Loucy (cell line): ENCODE measurements around the gene FOXA2.

Experiments used
- H2AFZ ChIP-seq: fragments of 200-600 bp; sonication (generic); 2 replicates; pipeline ENCODE4 v1.6.0; 2016; ENCODE audit warnings: antibody characterized with exemption, mild to moderate bottlenecking, low read length, moderate library complexity
- H3F3A ChIP-seq: fragments of 200-600 bp; 2 replicates; pipeline ENCODE4 v1.6.0; 2016; ENCODE audit warnings: antibody characterized with exemption, low read depth, mild to moderate bottlenecking
- H3K27me3 ChIP-seq: fragments of 200-600 bp; sonication (generic); 2 replicates; pipeline ENCODE4 v1.6.1; 2014; ENCODE audit warnings: low read length, mild to moderate bottlenecking; ENCODE audit not compliant: insufficient read depth, poor library complexity, severe bottlenecking
- H3K36me3 ChIP-seq: fragments of 200-600 bp; sonication (generic); 2 replicates; pipeline ENCODE4 v1.6.1; 2016; ENCODE audit warnings: low read length; ENCODE audit not compliant: insufficient read depth
- H3K4me1 ChIP-seq: fragments of 200-600 bp; sonication (generic); 2 replicates; pipeline ENCODE4 v1.5.1; 2014; ENCODE audit warnings: low read length, mild to moderate bottlenecking; ENCODE audit not compliant: insufficient read depth, poor library complexity, severe bottlenecking
- H3K4me2 ChIP-seq: fragments of 200-600 bp; sonication (generic); 2 replicates; pipeline ENCODE4 v1.6.0; 2014; ENCODE audit warnings: antibody characterized with exemption, low read length, low read depth, mild to moderate bottlenecking; ENCODE audit not compliant: poor library complexity, severe bottlenecking
- H3K4me3 ChIP-seq: fragments of 200-600 bp; sonication (generic); 2 replicates; pipeline ENCODE4 v1.5.1; 2014; ENCODE audit warnings: low read length, mild to moderate bottlenecking, mixed read lengths; ENCODE audit not compliant: poor library complexity, severe bottlenecking
- H3K79me2 ChIP-seq: fragments of 200-600 bp; sonication (generic); 2 replicates; pipeline ENCODE4 v1.6.1; 2014; ENCODE audit warnings: low read length; ENCODE audit not compliant: insufficient read depth
- H3K9ac ChIP-seq: fragments of 200-600 bp; sonication (generic); 2 replicates; pipeline ENCODE4 v1.6.0; 2014; ENCODE audit warnings: mild to moderate bottlenecking, low read depth, low read length, moderate library complexity; ENCODE audit not compliant: poor library complexity, severe bottlenecking
- H3K9me2 ChIP-seq: fragments of 200-600 bp; sonication (generic); replicated peaks from 2 replicates; pipeline ENCODE4 v1.6.1; 2016; ENCODE audit warnings: low read depth, low read length, mixed read lengths
- H3K9me3 ChIP-seq: fragments of 200-600 bp; sonication (generic); 2 replicates; pipeline ENCODE4 v1.6.1; 2014; ENCODE audit warnings: mild to moderate bottlenecking, antibody characterized with exemption, low read length, low read depth; ENCODE audit not compliant: insufficient read depth
- H4K20me1 ChIP-seq: fragments of 200-600 bp; sonication (generic); 2 replicates; pipeline ENCODE4 v1.6.0; 2014; ENCODE audit warnings: antibody characterized with exemption, low read length, mild to moderate bottlenecking; ENCODE audit not compliant: insufficient read depth, poor library complexity, severe bottlenecking
- EZH2phosphoT487 ChIP-seq: fragments of 200-600 bp; IDR thresholded peaks from 2 replicates; pipeline ENCODE4 v1.6.1; 2018; ENCODE audit warnings: antibody characterized with exemption, mild to moderate bottlenecking, moderate library complexity, borderline replicate concordance
- TF ChIP-seq, protein P1 (sequence below): fragments of 200-600 bp; sonication (generic); conservative IDR thresholded peaks from 2 replicates; pipeline ENCODE4 v1.5.1; 2014; ENCODE audit warnings: mild to moderate bottlenecking, antibody characterized with exemption, low read length

The FOXA2 gene

DNA sequence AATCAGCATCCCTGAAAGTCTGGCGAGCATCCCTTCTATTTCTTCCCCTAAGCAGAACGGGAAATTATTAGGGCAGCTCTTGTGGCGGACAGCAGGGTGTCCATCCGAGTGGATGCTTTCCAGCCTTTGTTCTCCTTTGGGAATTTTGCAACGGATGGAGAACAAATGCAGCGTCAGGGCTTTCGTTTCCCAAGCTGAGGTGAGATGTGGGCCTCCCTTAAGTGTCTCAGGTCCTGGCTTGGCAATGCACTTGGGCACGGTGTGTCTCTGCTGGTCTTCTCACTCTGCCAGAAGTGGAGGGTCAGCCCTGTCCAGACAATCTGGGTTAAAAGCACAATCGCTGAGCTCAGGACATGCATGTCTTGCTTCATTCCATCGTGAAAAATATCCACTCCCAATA, 43.5 kb downstream of the FOXA2 start:
- Histone ChIP-seq H3K36me3 (no peaks in the 10 kb centered on the region), H2AFZ (no peak overlapping the region), H3K9me3 (no peaks in the 10 kb centered on the region), H3K4me1 (no peaks in the 10 kb centered on the region), H4K20me1 (no peaks in the 10 kb centered on the region), H3K4me3 (no peak overlapping the region), H3F3A (no peaks in the 10 kb centered on the region), H3K9ac (no peak overlapping the region), H3K27me3 (no peaks in the 10 kb centered on the region), H3K4me2 (no peak overlapping the region), H3K9me2 (no peaks in the 10 kb centered on the region), H3K79me2 (no peaks in the 10 kb centered on the region)
- TF ChIP-seq EZH2phosphoT487 = no peak
- TF ChIP-seq, protein P1, sequence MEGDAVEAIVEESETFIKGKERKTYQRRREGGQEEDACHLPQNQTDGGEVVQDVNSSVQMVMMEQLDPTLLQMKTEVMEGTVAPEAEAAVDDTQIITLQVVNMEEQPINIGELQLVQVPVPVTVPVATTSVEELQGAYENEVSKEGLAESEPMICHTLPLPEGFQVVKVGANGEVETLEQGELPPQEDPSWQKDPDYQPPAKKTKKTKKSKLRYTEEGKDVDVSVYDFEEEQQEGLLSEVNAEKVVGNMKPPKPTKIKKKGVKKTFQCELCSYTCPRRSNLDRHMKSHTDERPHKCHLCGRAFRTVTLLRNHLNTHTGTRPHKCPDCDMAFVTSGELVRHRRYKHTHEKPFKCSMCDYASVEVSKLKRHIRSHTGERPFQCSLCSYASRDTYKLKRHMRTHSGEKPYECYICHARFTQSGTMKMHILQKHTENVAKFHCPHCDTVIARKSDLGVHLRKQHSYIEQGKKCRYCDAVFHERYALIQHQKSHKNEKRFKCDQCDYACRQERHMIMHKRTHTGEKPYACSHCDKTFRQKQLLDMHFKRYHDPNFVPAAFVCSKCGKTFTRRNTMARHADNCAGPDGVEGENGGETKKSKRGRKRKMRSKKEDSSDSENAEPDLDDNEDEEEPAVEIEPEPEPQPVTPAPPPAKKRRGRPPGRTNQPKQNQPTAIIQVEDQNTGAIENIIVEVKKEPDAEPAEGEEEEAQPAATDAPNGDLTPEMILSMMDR = no peak

DNA sequence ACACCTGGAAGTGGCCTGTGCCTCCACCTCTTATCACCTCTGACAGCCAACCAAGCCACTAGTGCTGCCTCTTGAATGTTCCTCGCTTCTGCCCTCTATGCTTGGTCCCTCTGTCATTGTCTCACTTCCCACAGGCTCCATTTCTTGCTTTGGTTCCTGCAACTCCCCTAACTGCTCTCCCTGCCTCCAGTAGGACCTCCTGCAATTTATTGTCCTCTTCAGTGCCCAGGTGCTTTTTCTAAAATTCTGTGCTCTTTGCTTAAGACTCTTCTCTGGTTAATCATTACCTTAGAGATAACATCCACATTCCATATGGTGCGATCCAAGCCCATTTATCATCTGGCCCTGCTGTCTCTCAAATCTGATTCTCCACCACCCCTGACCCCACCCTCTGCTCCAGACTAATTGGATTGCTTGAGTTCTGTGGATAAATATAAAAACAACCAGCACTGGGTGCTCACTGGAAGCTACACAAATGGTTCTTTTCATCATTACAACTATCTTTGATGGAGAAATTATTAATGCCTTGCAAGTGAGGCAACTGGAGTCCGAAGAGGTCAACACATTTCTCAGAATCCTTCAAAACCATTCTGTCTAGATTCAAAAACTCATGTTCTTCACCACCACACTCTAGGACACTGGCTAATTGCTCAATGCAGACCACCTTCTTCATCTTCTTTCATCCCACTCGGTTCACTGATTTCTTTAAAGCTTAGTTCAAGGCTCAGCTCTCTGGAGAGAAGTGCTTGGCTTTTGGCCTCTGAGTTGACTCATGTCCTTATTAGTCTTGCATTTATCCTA, 47.2 kb downstream of the FOXA2 start:
- Histone ChIP-seq H3K27me3 (no peaks in the 10 kb centered on the region), H3K4me2 (no peak overlapping the region), H2AFZ (no peak overlapping the region), H4K20me1 (no peaks in the 10 kb centered on the region), H3K36me3 (no peaks in the 10 kb centered on the region), H3F3A (no peaks in the 10 kb centered on the region), H3K9ac (no peak overlapping the region), H3K79me2 (no peaks in the 10 kb centered on the region), H3K9me2 (no peaks in the 10 kb centered on the region), H3K9me3 (no peaks in the 10 kb centered on the region), H3K4me3 (no peak overlapping the region), H3K4me1 (no peaks in the 10 kb centered on the region)
- TF ChIP-seq, protein P1 = no peak
- TF ChIP-seq EZH2phosphoT487 = no peak

DNA sequence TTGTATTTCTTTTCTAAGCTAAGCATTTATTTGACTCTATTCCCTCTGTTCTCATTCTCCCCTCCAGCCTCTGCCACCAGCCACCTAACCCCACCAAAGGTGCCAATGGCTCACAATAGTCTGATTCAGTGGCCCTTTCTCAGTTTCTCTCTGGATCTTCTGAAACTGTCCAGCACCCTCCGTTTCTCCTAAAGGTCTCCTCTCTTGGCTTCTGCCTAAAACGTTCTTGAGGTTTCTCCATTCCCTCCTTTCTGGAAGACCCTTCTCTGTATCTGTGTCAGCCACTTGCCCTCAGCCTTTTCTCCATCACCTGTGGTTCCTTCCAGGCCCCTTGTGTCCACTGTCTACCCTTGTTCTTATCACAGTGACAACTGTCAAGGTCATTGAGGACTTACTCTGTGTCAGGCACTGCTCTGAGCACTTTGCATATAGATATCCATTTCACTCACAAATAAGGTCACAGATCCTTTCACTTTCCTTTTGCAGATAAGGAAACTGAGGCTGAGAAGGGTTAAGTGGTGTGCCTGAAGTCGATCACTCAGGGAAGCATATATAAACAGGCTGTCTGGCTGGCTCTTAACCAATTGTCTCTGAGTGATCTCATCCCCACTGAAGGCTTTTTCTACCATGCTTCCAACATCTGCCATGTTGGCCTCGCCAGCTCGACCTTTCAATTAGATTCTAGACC, 48.1 kb downstream of the FOXA2 start:
- no peak overlapping the region for H2AFZ ChIP-seq
- no peak overlapping the region for H3K4me2 ChIP-seq
- no peaks in the 10 kb centered on the region for H3F3A ChIP-seq
- no peak overlapping the region for H3K4me3 ChIP-seq
- no peaks in the 10 kb centered on the region for H3K27me3 ChIP-seq
- no peaks in the 10 kb centered on the region for H4K20me1 ChIP-seq
- H3K36me3 ChIP-seq = no peaks in the 10 kb centered on the region
- no peaks in the 10 kb centered on the region for H3K79me2 ChIP-seq
- no peak for TF ChIP-seq EZH2phosphoT487
- TF ChIP-seq, protein P1 = no peak
- H3K9me3 ChIP-seq = no peaks in the 10 kb centered on the region
- H3K4me1 ChIP-seq = no peaks in the 10 kb centered on the region
- H3K9me2 ChIP-seq = no peaks in the 10 kb centered on the region
- no peak overlapping the region for H3K9ac ChIP-seq
